Measurements from ENCODE around the gene PIGW.

PIGW gene

GRCh38 chr17:36578671-36579070, 43.9 kb downstream of the PIGW start:
- no peak for TF ChIP-seq CTCF (conservative IDR thresholded peaks at IDR 0.05; ENCODE audit: low read depth, low read length)
- Histone ChIP-seq H2AFZ (ENCODE audit: low read depth) (no peak overlapping the region), H4K20me1 (ENCODE audit: insufficient read depth) (no peaks in the 10 kb centered on the region), H3K4me3 (IDR thresholded peaks at IDR 0.05; ENCODE audit: insufficient read depth, low read depth, low read length) (no peak overlapping the region), H3K27me3 (ENCODE audit: insufficient read depth, low read depth) (no peaks in the 10 kb centered on the region), H3K4me2 (no peak overlapping the region), H3K27ac (no peak overlapping the region), H3K9ac (no peak overlapping the region), H3K36me3 (ENCODE audit: insufficient read depth) (no peaks in the 10 kb centered on the region), H3K4me1 (ENCODE audit: low read depth, poor library complexity, severe bottlenecking) (no peaks in the 10 kb centered on the region), H3K79me2 (ENCODE audit: insufficient read depth, low read depth) (no peaks in the 10 kb centered on the region; the same call in 1 of the 2 replicates)

GRCh38 chr17:36583787-36584186, 49.0 kb downstream of the PIGW start:
- Histone ChIP-seq H3K4me2 (no peak overlapping the region), H3K9ac (no peak overlapping the region), H2AFZ (ENCODE audit: low read depth) (no peak overlapping the region), H3K4me3 (IDR thresholded peaks at IDR 0.05; ENCODE audit: insufficient read depth, low read depth, low read length) (no peak overlapping the region), H4K20me1 (ENCODE audit: insufficient read depth) (no peaks in the 10 kb centered on the region), H3K36me3 (ENCODE audit: insufficient read depth) (peaks cover 12% of the 10 kb centered on the region; the same call in 1 of the 2 replicates), H3K79me2 (ENCODE audit: insufficient read depth, low read depth) (no peaks in the 10 kb centered on the region), H3K4me1 (ENCODE audit: low read depth, poor library complexity, severe bottlenecking) (peaks cover 4% of the 10 kb centered on the region), H3K27ac (no peak overlapping the region), H3K27me3 (ENCODE audit: insufficient read depth, low read depth) (no peaks in the 10 kb centered on the region)
- TF ChIP-seq CTCF (conservative IDR thresholded peaks at IDR 0.05; ENCODE audit: low read depth, low read length) = no peak

- H2AFZ ChIP-seq (ENCODE audit: low read depth) = no peak overlapping the region
- peaks cover 28% of the 10 kb centered on the region for H3K4me1 ChIP-seq (ENCODE audit: low read depth, poor library complexity, severe bottlenecking)
- H3K27me3 ChIP-seq (ENCODE audit: insufficient read depth, low read depth) = no peaks in the 10 kb centered on the region
- no peaks in the 10 kb centered on the region for H4K20me1 ChIP-seq (ENCODE audit: insufficient read depth)
- H3K4me3 ChIP-seq (IDR thresholded peaks at IDR 0.05; ENCODE audit: insufficient read depth, low read depth, low read length) = no peak overlapping the region
- H3K9ac ChIP-seq = no peak overlapping the region
- no peak for TF ChIP-seq CTCF (conservative IDR thresholded peaks at IDR 0.05; ENCODE audit: low read depth, low read length)
- no peak overlapping the region for H3K27ac ChIP-seq
- no peaks in the 10 kb centered on the region for H3K79me2 ChIP-seq (ENCODE audit: insufficient read depth, low read depth)
- H3K36me3 ChIP-seq (ENCODE audit: insufficient read depth) = peaks cover 12% of the 10 kb centered on the region; the same call in 1 of the 2 replicates
- H3K4me2 ChIP-seq = no peak overlapping the region
These were observed 51.4 kb downstream of the PIGW start for GRCh38 chr17:36586138-36586537.

Measured in KMS-11 (cell line).